Suprapubic skin (tissue), 3 donors: ENCODE results near the gene IFT43.

Experiments
- EP300 ChIP-seq: sonication (generic); formaldehyde crosslinking; IDR thresholded peaks from one replicate; pipeline ENCODE4 v1.6.1; 2017; ENCODE audit warnings: antibody characterized with exemption
- POLR2A ChIP-seq, 2 donors: fragments of 450-650 bp; IDR thresholded peaks; one replicate each; pipeline ENCODE4 v1.6.1; 2017; ENCODE audit warnings: antibody characterized with exemption in 2 of 2, mild to moderate bottlenecking in 2 of 2, moderate library complexity in 2 of 2
- TF ChIP-seq, protein P1 (sequence below), 2 donors: fragments of 200-600 bp in 1 of 2; fragments of 450-650 bp in 1 of 2; sonication (generic) in 1 of 2; IDR thresholded peaks; one replicate each; pipeline ENCODE4 v1.5.1; 2016 to 2019; ENCODE audit warnings: antibody characterized with exemption in 2 of 2, mild to moderate bottlenecking in 1 of 2, moderate library complexity in 1 of 2

DNA sequence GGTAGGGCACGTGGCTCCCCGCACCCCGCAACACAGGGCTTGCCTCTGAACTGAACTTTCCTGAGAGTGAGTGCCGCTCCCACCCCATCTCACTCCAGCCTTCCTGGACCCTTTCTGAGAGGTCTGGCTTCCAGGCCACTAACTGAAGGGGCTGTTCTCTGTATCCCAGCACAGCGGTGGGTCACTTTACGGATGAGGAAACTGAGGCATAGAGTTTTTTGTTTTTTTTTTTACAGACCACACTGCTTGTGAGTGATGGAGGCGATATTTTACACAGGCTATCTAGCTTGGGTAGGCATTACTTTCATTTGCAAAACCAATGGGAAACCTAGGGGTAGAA is 2.6 kb upstream of the IFT43 start:
- TF ChIP-seq, protein P1, sequence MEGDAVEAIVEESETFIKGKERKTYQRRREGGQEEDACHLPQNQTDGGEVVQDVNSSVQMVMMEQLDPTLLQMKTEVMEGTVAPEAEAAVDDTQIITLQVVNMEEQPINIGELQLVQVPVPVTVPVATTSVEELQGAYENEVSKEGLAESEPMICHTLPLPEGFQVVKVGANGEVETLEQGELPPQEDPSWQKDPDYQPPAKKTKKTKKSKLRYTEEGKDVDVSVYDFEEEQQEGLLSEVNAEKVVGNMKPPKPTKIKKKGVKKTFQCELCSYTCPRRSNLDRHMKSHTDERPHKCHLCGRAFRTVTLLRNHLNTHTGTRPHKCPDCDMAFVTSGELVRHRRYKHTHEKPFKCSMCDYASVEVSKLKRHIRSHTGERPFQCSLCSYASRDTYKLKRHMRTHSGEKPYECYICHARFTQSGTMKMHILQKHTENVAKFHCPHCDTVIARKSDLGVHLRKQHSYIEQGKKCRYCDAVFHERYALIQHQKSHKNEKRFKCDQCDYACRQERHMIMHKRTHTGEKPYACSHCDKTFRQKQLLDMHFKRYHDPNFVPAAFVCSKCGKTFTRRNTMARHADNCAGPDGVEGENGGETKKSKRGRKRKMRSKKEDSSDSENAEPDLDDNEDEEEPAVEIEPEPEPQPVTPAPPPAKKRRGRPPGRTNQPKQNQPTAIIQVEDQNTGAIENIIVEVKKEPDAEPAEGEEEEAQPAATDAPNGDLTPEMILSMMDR (IDR thresholded peaks at IDR 0.05) = no peak
- TF ChIP-seq POLR2A (IDR thresholded peaks at IDR 0.05) (no peak), EP300 (no peak)
